ENCODE results near the gene TTN. TPM values are rescaled to one million over a fixed set of nuclear protein-coding genes. Genes with fewer than 3 reads are reported as not detected.

TTN gene
- total RNA-seq, 6 experiments from 2014 or later = 0.42 to 9.5 (median 0.97) TPM

- H3K4me1 ChIP-seq = no peaks in the 10 kb centered on the region
- no peak overlapping the region for H3K4me3 ChIP-seq
- ATAC-seq (no peak), DNase-seq (no peak)
- WGBS (ENCODE audit: insufficient coverage, low coverage, low lambda C conversion rate, missing lambda C conversion rate) = 92% methylated on average over 12 of the region's 12 CpGs
- intact Hi-C loops (cut with DNase I) = no loop called here
- H3K27me3 ChIP-seq = no peaks in the 10 kb centered on the region
- no peaks in the 10 kb centered on the region for H3K9me3 ChIP-seq
- no peak overlapping the region for H3K27ac ChIP-seq
- H3K36me3 ChIP-seq = peaks cover 0 to 22% (median 0%) of the 10 kb centered on the region in 4 donors
- TF ChIP-seq POLR2A (IDR thresholded peaks at IDR 0.05) = no peak
- no peak for TF ChIP-seq CTCF (IDR thresholded peaks at IDR 0.05)
Measured at GRCh38 chr2:178542161-178542560, 265.1 kb downstream of the TTN start.

- H3K36me3 ChIP-seq = peaks cover 0 to 29% (median under 1%) of the 10 kb centered on the region in 4 donors
- intact Hi-C loops (cut with DNase I) = no loop called here
- ATAC-seq = no peak
Measured at GRCh38 chr2:178536037-178536436, 271.2 kb downstream of the TTN start.

GRCh38 chr2:178531168-178531567 is 276.1 kb downstream of the TTN start:
- H3K27ac ChIP-seq = peak overlapping the region in 1 of 3 donors; percentile 30

More at GRCh38 chr2:178536037-178536436, 271.2 kb downstream of the TTN start:
- TF ChIP-seq POLR2A (IDR thresholded peaks at IDR 0.05) = no peak
- TF ChIP-seq CTCF (IDR thresholded peaks at IDR 0.05) = no peak
- WGBS (ENCODE audit: insufficient coverage, low coverage, low lambda C conversion rate, missing lambda C conversion rate) = 89% methylated on average over 4 of the region's 4 CpGs
- H3K9me3 ChIP-seq = no peaks in the 10 kb centered on the region
- no peak overlapping the region for H3K4me3 ChIP-seq
- no peak overlapping the region for H3K27ac ChIP-seq
- no peaks in the 10 kb centered on the region for H3K27me3 ChIP-seq
- no peaks in the 10 kb centered on the region for H3K4me1 ChIP-seq
- DNase-seq = no peak

GRCh38 chr2:178530625-178531142 is 276.5 kb downstream of the TTN start:
- intact Hi-C loops (cut with DNase I) = no loop called here
- Histone ChIP-seq H3K27ac (peak overlapping the region in 1 of 3 donors; percentile 30), H3K9me3 (no peaks in the 10 kb centered on the region), H3K4me1 (no peaks in the 10 kb centered on the region), H3K36me3 (peaks cover 0 to 14% (median under 1%) of the 10 kb centered on the region in 4 donors), H3K27me3 (no peaks in the 10 kb centered on the region), H3K4me3 (no peak overlapping the region)
- TF ChIP-seq POLR2A (IDR thresholded peaks at IDR 0.05) = no peak
- TF ChIP-seq CTCF (IDR thresholded peaks at IDR 0.05) = no peak
- 53% methylated on average over 8 of the region's 8 CpGs for WGBS (ENCODE audit: insufficient coverage, low coverage, low lambda C conversion rate, missing lambda C conversion rate)
- ATAC-seq (peak; percentile 37 to 80 (median 58)), DNase-seq (no peak)

More at GRCh38 chr2:178531168-178531567, 276.1 kb downstream of the TTN start:
- Histone ChIP-seq H3K4me3 (no peak overlapping the region), H3K9me3 (no peaks in the 10 kb centered on the region), H3K36me3 (peaks cover 0 to 14% (median under 1%) of the 10 kb centered on the region in 4 donors), H3K27me3 (no peaks in the 10 kb centered on the region), H3K4me1 (no peaks in the 10 kb centered on the region)
- intact Hi-C loops (cut with DNase I) = no loop called here
- peak in 1 of 4 donors; percentile 56 for ATAC-seq
- no peak for DNase-seq
- WGBS (ENCODE audit: insufficient coverage, low coverage, low lambda C conversion rate, missing lambda C conversion rate) = 74% methylated on average over 12 of the region's 12 CpGs
- TF ChIP-seq CTCF (IDR thresholded peaks at IDR 0.05) (no peak), POLR2A (IDR thresholded peaks at IDR 0.05) (no peak)
